ENCODE data around the gene ABRACL. TPM values are rescaled to one million over a fixed set of nuclear protein-coding genes. Genes with fewer than 3 reads are reported as not detected.

The ABRACL gene
- total and polyA plus RNA-seq, 2 experiments from 2014 or later = 12.9 to 38.7 TPM

- Histone ChIP-seq H3K9ac (peak overlapping the region; percentile 93), H3K79me2 (ENCODE audit: insufficient read depth) (peaks cover 24% of the 10 kb centered on the region), H3K27me3 (replicated peaks; ENCODE audit: insufficient read depth) (no peaks in the 10 kb centered on the region), H3K9me3 (ENCODE audit: low read depth) (no peaks in the 10 kb centered on the region), H3K36me3 (ENCODE audit: low read depth) (no peaks in the 10 kb centered on the region), H3F3A (ENCODE audit: insufficient read depth) (peaks cover 7% of the 10 kb centered on the region; the same call in 1 of the 2 replicates), H4K20me1 (ENCODE audit: insufficient read depth) (no peaks in the 10 kb centered on the region), H3K4me2 (ENCODE audit: unreplicated experiment) (peak overlapping the region; percentile 77), H3K9me2 (ENCODE audit: insufficient read depth) (no peaks in the 10 kb centered on the region), H3K4me1 (ENCODE audit: insufficient read depth) (peaks cover 8% of the 10 kb centered on the region; the same call in 1 of the 2 replicates), H3K27ac (peak overlapping the region; percentile 64), H3K4me3 (peak overlapping the region; percentile 88), H2AFZ (peak overlapping the region; percentile 89)
- in situ Hi-C loops (cut with MboI) = no loop called here
- DNase-seq = peak; percentile 72
- WGBS, 2 experiments (ENCODE audit: low coverage in 1 of 2, low lambda C conversion rate in 2 of 2, missing lambda C conversion rate in 2 of 2) = 0 to 2% methylated on average over 14 of the region's 14 CpGs
- TF ChIP-seq EZH2phosphoT487 (IDR thresholded peaks at IDR 0.05; ENCODE audit: insufficient read depth, low read depth) (no peak), EZH2 (IDR thresholded peaks at IDR 0.05; ENCODE audit: insufficient read depth, poor library complexity, severe bottlenecking) (no peak)
These were observed 309 bp upstream of the ABRACL start for GRCh38 chr6:139028215-139028657.

GRCh38 chr6:139029470-139030227 lies 1.1 kb downstream of the ABRACL start:
- TF ChIP-seq EZH2 (IDR thresholded peaks at IDR 0.05; ENCODE audit: insufficient read depth, poor library complexity, severe bottlenecking) = no peak
- no peak for TF ChIP-seq EZH2phosphoT487 (IDR thresholded peaks at IDR 0.05; ENCODE audit: insufficient read depth, low read depth)
- Histone ChIP-seq H3K9me2 (ENCODE audit: insufficient read depth) (no peaks in the 10 kb centered on the region), H4K20me1 (ENCODE audit: insufficient read depth) (no peaks in the 10 kb centered on the region), H3K4me2 (ENCODE audit: unreplicated experiment) (peak overlapping the region; percentile 77), H2AFZ (peak overlapping the region; percentile 89), H3F3A (ENCODE audit: insufficient read depth) (peaks cover 7% of the 10 kb centered on the region; the same call in 1 of the 2 replicates), H3K4me3 (peak overlapping the region; percentile 88), H3K27ac (peak overlapping the region; percentile 64), H3K9ac (peak overlapping the region; percentile 93), H3K4me1 (ENCODE audit: insufficient read depth) (peaks cover 8% of the 10 kb centered on the region; the same call in 1 of the 2 replicates), H3K9me3 (ENCODE audit: low read depth) (no peaks in the 10 kb centered on the region), H3K27me3 (replicated peaks; ENCODE audit: insufficient read depth) (no peaks in the 10 kb centered on the region), H3K79me2 (ENCODE audit: insufficient read depth) (peaks cover 24% of the 10 kb centered on the region), H3K36me3 (ENCODE audit: low read depth) (peaks cover 5% of the 10 kb centered on the region; the same call in 1 of the 2 replicates)
- WGBS, 2 experiments (ENCODE audit: low coverage in 1 of 2, low lambda C conversion rate in 2 of 2, missing lambda C conversion rate in 2 of 2) = 24 to 35% methylated on average over 29 to 43 of the region's 44 CpGs
- in situ Hi-C loops (cut with MboI) = no loop called here
- peak; percentile 71 for DNase-seq

GRCh38 chr6:139030228-139030963 lies 1.9 kb downstream of the ABRACL start:
- peaks cover 6% of the 10 kb centered on the region; the same call in 1 of the 2 replicates for H3K36me3 ChIP-seq (ENCODE audit: low read depth)
- no peak for DNase-seq
- H3K4me2 ChIP-seq (ENCODE audit: unreplicated experiment) = peak overlapping the region; percentile 77
- H2AFZ ChIP-seq = peak overlapping the region; percentile 89
- peaks cover 24% of the 10 kb centered on the region for H3K79me2 ChIP-seq (ENCODE audit: insufficient read depth)
- no peaks in the 10 kb centered on the region for H4K20me1 ChIP-seq (ENCODE audit: insufficient read depth)
- no peaks in the 10 kb centered on the region for H3K9me3 ChIP-seq (ENCODE audit: low read depth)
- no peaks in the 10 kb centered on the region for H3K27me3 ChIP-seq (replicated peaks; ENCODE audit: insufficient read depth)
- H3F3A ChIP-seq (ENCODE audit: insufficient read depth) = peaks cover 7% of the 10 kb centered on the region; the same call in 1 of the 2 replicates
- WGBS, 2 experiments (ENCODE audit: low coverage in 1 of 2, low lambda C conversion rate in 2 of 2, missing lambda C conversion rate in 2 of 2) = 84 to 85% methylated on average over 9 of the region's 9 CpGs
- H3K9me2 ChIP-seq (ENCODE audit: insufficient read depth) = no peaks in the 10 kb centered on the region
- no peak for TF ChIP-seq EZH2 (IDR thresholded peaks at IDR 0.05; ENCODE audit: insufficient read depth, poor library complexity, severe bottlenecking)
- no peak for TF ChIP-seq EZH2phosphoT487 (IDR thresholded peaks at IDR 0.05; ENCODE audit: insufficient read depth, low read depth)
- in situ Hi-C loops (cut with MboI) = no loop called here
- H3K27ac ChIP-seq = no peak overlapping the region
- H3K9ac ChIP-seq = no peak overlapping the region
- H3K4me1 ChIP-seq (ENCODE audit: insufficient read depth) = peaks cover 8% of the 10 kb centered on the region; the same call in 1 of the 2 replicates
- peak overlapping the region; percentile 88 for H3K4me3 ChIP-seq

- no peaks in the 10 kb centered on the region for H4K20me1 ChIP-seq (ENCODE audit: insufficient read depth)
- H3K4me3 ChIP-seq = no peak overlapping the region
- peak overlapping the region; percentile 46 for H3K27ac ChIP-seq
- no peak overlapping the region for H3K9ac ChIP-seq
- DNase-seq = peak; percentile 93
- no peaks in the 10 kb centered on the region for H3F3A ChIP-seq (ENCODE audit: insufficient read depth)
- H3K9me3 ChIP-seq (ENCODE audit: low read depth) = no peaks in the 10 kb centered on the region
- 41 to 52% methylated on average over 4 to 5 of the region's 5 CpGs for WGBS, 2 experiments (ENCODE audit: low coverage in 1 of 2, low lambda C conversion rate in 2 of 2, missing lambda C conversion rate in 2 of 2)
- TF ChIP-seq EZH2 (IDR thresholded peaks at IDR 0.05; ENCODE audit: insufficient read depth, poor library complexity, severe bottlenecking) = no peak
- H3K4me1 ChIP-seq (ENCODE audit: insufficient read depth) = peaks cover 7% of the 10 kb centered on the region; the same call in 1 of the 2 replicates
- no peak overlapping the region for H2AFZ ChIP-seq
- no peaks in the 10 kb centered on the region for H3K27me3 ChIP-seq (replicated peaks; ENCODE audit: insufficient read depth)
- H3K36me3 ChIP-seq (ENCODE audit: low read depth) = peaks cover 6% of the 10 kb centered on the region; the same call in 1 of the 2 replicates
- in situ Hi-C loops (cut with MboI) = no loop called here
- H3K9me2 ChIP-seq (ENCODE audit: insufficient read depth) = no peaks in the 10 kb centered on the region
- no peaks in the 10 kb centered on the region for H3K79me2 ChIP-seq (ENCODE audit: insufficient read depth)
- peak overlapping the region; percentile 35 for H3K4me2 ChIP-seq (ENCODE audit: unreplicated experiment)
These were observed 8.9 kb downstream of the ABRACL start for GRCh38 chr6:139037490-139037889.

All from GM23248 (cell line).